GM19239 (cell line): ENCODE results near the gene IRS1.

Experiments
- DNase-seq: peaks from one replicate; pipeline ENCODE4 v3.0.0; 2011; ENCODE audit warnings: low spot score; ENCODE audit not compliant: insufficient read length
- FAIRE-seq: peaks from 2 replicates; lab custom pipeline; 2011; peaks lifted over from hg19 to GRCh38; lab: Jason Lieb, UNC

Gene IRS1

DNA sequence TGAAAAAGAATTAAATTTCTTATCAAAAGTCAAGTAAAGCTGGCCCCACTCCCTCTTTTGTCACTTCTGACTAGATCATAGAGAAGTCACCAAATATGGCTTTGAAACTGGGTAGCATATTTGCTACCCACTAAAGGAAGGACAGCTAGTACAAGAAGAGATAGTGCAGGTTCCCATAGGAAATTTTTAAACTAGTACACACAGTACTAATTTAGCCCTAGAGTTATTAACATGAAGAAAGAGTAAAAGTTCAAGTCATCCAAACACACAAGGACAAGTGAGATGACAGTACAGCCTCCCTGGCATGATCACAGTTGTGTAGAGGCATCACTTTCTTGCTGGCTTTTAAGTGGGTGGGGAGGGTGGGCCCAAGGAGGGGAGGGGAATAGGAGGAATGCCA lies 100.9 kb downstream of the IRS1 start:
- no peak for DNase-seq
- FAIRE-seq: no peak

DNA sequence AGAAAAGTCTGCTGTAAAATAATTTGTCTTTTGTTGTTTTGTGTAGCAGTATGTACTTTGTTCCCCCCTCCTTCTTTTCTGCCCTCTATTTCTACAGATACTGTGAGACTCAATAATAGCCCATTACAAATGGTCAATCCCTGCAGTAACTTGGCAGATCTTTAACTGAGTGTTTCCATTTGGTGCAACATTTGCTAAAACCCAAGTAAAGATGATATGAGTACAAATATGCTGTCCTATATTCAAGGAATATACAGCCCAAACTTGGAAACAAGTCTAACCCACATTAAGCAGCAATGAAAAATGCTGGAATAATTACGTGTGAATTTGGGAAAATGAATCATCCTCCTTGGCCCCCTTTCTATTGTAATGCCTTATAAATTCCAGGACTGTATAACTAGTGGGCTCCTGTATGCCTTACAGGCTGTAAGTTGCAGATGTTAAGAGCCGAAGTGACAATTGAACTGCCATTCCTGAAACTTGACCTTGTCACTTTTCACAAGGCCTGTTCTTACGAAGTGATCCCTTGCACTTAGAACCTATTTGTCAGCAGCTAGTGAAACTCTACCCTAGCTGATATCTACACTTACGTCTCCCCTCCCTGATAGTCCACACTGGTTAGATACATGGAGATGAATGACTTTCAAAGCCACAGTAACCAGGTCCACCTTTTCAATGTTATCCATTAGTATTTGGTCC lies 104.9 kb downstream of the IRS1 start:
- DNase-seq (no peak), FAIRE-seq (no peak)

DNA sequence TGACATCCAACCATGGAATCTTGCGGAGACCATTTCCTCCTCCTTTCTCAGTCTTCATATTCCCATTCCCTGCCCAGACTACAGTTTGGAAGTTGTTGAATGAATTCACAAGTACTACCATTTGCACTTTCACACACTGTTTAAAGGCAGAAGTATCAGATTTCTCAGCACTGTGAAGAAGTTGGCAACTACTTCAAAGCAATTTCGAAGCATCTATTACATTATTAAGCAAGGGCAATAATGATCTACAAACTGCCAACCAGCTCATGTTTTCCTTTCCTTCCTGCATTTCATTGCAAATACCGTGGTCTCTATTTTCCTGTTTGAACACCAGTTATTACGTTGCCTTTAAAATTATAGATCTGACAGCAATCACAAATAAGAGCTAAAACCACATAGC lies 105.5 kb downstream of the IRS1 start:
- FAIRE-seq (no peak), DNase-seq (no peak)

DNA sequence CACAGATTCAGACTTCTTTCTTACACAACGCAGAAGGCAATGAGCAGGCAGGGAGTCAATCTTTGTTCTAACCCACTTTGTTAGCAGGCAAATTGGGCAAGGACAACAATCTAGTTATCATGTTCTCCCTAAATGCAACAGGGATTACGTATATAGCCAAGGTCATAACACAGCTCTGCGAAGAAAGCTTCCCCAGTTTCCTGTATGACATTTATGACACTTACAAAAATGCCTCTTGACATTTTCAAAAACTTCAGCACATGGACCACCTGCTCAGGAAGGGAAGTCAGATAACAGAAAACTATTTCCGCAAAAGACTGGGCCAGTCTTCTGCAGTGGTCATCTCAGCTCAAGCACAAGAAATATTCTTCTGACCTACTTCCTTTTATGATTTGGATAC lies 106.1 kb downstream of the IRS1 start:
- no peak for DNase-seq
- FAIRE-seq: no peak

DNA sequence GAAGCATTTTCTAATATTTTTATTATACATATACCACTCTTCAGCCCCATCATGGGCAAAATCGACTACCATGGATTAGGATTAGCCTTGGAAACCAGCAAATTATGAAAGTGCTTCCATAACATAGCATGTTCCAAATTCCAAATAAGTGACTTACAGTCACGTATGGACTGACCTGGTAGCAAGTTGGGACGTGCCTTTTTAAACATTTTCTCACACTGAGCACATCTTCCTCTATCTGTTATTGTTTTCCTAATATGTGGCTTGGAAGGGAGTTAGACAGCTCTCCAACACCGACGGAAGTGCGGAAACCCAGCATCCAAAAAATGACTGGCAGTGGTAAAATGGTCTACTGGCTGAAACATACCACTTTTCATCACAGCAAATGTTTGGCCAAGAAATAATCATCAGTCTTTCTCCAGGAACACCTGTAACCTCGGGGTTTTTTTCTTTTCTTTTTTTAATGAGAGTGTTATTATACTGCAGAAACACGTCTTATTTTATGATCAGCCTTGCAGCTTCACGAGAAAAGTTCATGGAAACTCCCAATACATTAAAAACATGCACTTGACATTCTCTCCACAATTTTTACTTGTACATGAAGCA lies 107.0 kb downstream of the IRS1 start:
- no peak for DNase-seq
- no peak for FAIRE-seq

DNA sequence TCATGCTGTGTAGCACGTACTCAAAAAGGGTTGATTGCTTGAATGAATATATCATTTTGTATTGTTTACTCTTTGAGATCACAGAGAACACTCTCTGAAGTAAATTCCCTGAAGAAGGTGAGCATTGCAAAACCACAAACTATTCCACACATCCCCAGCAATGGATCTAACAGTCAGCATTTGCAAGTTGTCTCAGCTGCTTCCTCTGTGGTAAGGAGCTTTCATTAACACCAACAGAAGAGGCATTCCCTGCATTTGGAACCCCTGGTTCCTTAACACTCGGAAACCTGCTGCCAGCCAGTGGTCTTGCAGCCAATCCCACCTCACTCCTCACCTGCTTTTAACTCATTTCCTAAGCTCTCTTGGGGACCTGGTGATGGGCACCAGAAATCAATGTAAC lies 108.4 kb downstream of the IRS1 start:
- FAIRE-seq (no peak), DNase-seq (no peak)

DNA sequence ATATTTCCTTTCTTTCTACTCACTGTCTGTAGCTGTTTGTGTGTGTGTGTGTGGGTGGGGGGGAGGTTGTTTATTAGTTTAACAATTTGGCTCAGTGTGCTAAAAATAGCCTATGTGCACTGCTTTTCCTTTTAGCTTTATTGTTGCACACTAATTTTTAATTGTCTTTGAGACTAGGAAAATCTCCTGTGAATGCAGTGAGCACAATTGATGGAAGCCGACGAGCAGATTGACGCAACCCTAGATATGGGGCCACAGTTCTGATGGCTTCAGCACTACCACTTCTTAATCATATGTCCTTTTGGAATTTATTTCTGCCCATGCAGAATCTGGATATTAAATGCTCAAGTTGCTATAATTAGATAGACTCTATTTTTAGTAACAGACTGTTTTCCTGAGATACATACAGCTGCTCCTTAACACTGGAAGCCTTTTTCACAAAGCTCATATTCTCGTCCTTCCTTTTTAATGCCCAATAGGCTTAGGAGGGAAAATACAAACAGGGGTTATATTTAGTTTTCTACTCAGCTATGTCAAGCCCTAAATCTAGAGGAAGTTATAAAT lies 109.1 kb downstream of the IRS1 start:
- no peak for DNase-seq
- no peak for FAIRE-seq

DNA sequence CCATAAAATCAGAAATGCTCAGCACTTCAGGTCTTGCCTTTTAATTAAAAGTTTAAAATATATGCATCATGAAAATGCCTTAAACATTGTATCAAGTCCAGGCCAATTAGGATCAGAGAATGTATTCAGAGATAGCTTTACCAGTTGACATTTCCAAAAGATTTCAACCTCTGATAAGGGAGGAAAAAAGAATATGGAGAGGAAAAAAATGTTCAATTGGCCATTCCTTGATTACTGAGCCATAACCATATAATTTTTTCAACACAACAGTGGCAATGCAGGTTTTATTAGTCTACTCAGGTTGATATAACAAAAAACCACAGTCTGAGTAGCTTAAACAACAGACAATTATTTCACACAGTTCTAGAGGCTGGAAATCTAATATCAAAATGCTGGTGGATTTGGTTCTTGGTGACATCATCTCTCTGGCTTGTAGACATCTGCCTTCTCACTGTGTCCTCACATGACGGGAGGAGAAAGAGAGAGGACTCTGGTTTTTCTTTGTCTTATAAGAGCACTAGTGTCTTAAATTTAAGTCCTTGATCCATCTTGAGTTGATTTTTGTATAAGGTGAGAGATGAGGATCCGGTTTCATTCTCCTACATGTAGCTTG lies 111.9 kb downstream of the IRS1 start:
- FAIRE-seq (no peak), DNase-seq (no peak)

DNA sequence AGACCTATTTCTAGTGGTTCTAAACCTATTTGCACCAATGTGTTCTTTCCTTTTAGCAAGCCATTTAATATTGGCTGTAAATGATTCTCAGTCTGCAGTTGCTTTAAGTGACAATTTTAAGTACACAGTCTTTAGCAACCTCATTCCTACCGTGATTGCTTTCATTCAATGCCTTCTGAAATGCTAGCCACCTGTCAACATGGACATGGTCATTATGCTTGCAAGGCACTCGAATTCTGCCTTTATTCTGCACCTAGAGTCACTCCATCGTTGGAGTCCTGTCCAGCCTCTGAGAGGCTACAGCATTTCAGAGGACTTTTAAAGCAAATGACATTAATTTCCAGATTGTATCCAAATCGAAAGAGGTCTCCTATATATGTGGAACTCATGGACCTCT lies 115.1 kb downstream of the IRS1 start:
- FAIRE-seq (no peak), DNase-seq (no peak)

DNA sequence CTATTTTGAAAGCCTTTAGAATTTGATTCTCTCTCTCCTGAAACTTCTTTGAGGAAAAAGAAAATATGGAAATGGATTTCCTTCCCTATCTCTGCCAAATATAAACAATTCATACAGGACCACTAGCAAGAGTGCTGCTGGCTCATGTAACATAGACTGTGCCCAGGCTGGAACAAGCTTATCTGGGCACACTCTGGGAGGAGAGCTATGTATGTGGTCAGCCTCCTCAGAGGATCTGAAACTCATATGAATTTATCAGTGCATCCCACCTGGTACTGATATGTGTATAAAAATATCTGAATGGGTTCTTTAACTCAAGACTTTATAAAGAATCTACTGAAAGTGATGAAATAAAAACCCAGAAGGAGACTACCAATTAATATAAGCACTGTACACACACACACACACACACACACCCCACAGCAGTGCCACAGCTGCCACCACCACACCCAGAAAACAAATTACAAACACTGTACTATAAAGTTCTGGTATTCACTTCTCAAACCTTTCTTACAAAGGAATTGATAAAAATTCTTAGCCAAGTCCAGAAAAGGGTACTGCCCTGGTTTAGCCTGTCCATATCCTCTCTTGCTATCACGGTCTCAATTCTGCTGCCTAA lies 115.6 kb downstream of the IRS1 start:
- DNase-seq: no peak
- no peak for FAIRE-seq

DNA sequence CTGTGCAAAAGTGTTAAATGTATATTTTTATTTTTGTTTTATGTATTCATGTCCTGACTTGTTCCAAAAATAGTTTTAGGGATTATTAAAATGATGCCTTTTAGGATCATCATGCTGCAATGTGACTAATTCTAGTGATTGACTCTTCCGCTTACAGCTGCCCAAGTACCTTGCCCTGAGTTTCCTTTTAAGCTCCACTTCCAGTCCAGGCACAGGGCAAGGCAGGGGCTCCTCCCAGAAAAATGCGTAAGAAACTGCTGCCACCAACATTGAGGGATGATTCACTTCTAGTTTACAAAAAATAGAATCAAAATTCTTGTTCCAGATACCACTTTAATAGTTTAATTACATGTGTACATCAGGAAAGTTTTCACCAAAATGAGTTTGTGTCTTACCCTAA lies 116.4 kb downstream of the IRS1 start:
- FAIRE-seq (no peak), DNase-seq (no peak)
